Kasumi-1 (cell line): ENCODE measurements around the gene RUFY3.
"Not testable (repeated sequence)": the region's sequence is repeated elsewhere in the genome, so short reads cannot be mapped to it uniquely, and the experiment has no call there.

Experiments used
- DNase-seq, 2 experiments: peaks; one replicate each; lab custom pipeline; 2025; lab: John Stamatoyannopoulos, UW

RUFY3 gene

GRCh38 chr4:70778888-70779422, 57.2 kb downstream of the RUFY3 start:
- DNase-seq, result no peak

- no peak for DNase-seq
Observed at GRCh38 chr4:70783096-70783495, 61.3 kb downstream of the RUFY3 start.

GRCh38 chr4:70787496-70787895, 65.7 kb downstream of the RUFY3 start:
- no peak for DNase-seq

GRCh38 chr4:70788733-70789132, 67.0 kb downstream of the RUFY3 start:
- no peak for DNase-seq

- no peak for DNase-seq
Observed at GRCh38 chr4:70793626-70794025, 71.9 kb downstream of the RUFY3 start.

GRCh38 chr4:70801265-70801809, 79.6 kb downstream of the RUFY3 start:
- no peak for DNase-seq

GRCh38 chr4:70802928-70803580, 81.3 kb downstream of the RUFY3 start:
- DNase-seq, result no peak

GRCh38 chr4:70808151-70808550, 86.4 kb downstream of the RUFY3 start:
- DNase-seq, result peak; percentile 15 to 23

- DNase-seq, result no peak
Observed at GRCh38 chr4:70815370-70815769, 93.6 kb downstream of the RUFY3 start.

GRCh38 chr4:70816894-70817293, 95.1 kb downstream of the RUFY3 start:
- no peak for DNase-seq

- DNase-seq, result peak; percentile 99
Observed at GRCh38 chr4:70818173-70818855, 96.5 kb downstream of the RUFY3 start.

- no peak for DNase-seq
Observed at GRCh38 chr4:70818921-70819320, 97.2 kb downstream of the RUFY3 start.

- DNase-seq, result no peak
Observed at GRCh38 chr4:70829015-70829414, 107.3 kb downstream of the RUFY3 start.

GRCh38 chr4:70829492-70829891, 107.7 kb downstream of the RUFY3 start:
- no peak for DNase-seq

- DNase-seq, result no peak
Observed at GRCh38 chr4:70830054-70830453, 108.3 kb downstream of the RUFY3 start.

- no peak for DNase-seq
Observed at GRCh38 chr4:70831293-70831692, 109.5 kb downstream of the RUFY3 start.

GRCh38 chr4:70833675-70834074, 111.9 kb downstream of the RUFY3 start:
- DNase-seq, result no peak

- no peak for DNase-seq
Observed at GRCh38 chr4:70836081-70836480, 114.3 kb downstream of the RUFY3 start.

GRCh38 chr4:70838204-70838603, 116.4 kb downstream of the RUFY3 start:
- DNase-seq, result peak in 1 of 2 experiments; percentile 9

- DNase-seq, result peak; percentile 57 to 67
Observed at GRCh38 chr4:70838666-70839588, 117.2 kb downstream of the RUFY3 start.

- peak; percentile 70 to 85 for DNase-seq
Observed at GRCh38 chr4:70839589-70840093, 117.9 kb downstream of the RUFY3 start, which contains the start of gene GRSF1. Gene GRSF1, minus strand, starts transcription at chr4:70839890. Its CDS starts 63 bp downstream, at chr4:70839827.

GRCh38 chr4:70840137-70840536, 118.4 kb downstream of the RUFY3 start:
- DNase-seq, result not testable (repeated sequence)
